Stimulated activated CD8-positive, alpha-beta memory T cell treated with anti-CD3 and anti-CD28 coated beads, Interleukin-15, amount 100 ng/mL, for 24 hours (primary cell): Measurements from ENCODE around the gene RIPK3.
A peak's percentile ranks its signal among the peaks of the same experiment; 100 is the strongest.

Source experiments
- DNase-seq: peaks from one replicate; pipeline ENCODE4 v3.0.0-alpha.2; 2020; ENCODE audit warnings: low read depth

RIPK3 gene

DNA sequence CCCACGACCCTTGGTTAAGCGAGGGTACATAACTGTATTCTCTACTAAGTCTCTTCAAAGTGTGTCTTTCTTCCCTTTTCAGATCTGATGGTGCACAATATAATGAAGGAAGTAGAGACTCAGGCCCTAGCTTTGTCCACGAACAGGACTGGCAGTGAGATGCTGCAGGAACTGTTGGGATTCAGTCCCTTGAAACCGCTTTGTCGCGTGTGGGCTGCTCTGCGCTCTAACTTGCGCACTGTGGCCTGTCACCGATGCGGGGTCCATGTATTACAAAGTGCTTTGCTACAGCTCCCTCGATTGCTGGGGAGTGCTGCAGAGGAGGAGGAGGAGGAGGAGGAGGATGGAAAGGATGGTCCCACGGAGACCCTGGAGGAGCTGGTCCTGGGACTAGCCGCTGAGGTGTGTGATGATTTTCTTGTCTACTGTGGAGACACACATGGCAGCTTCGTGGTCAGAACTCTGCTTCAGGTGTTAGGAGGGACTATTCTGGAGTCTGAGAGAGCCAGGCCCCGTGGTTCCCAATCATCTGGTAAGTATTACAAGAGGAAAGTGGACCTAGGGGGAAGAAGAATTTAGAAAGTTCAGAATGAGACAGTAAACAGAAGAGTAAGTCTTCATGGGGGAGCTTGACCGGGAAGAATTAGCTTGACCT is 39.3 kb downstream of the RIPK3 start:
- DNase-seq = no peak

DNA sequence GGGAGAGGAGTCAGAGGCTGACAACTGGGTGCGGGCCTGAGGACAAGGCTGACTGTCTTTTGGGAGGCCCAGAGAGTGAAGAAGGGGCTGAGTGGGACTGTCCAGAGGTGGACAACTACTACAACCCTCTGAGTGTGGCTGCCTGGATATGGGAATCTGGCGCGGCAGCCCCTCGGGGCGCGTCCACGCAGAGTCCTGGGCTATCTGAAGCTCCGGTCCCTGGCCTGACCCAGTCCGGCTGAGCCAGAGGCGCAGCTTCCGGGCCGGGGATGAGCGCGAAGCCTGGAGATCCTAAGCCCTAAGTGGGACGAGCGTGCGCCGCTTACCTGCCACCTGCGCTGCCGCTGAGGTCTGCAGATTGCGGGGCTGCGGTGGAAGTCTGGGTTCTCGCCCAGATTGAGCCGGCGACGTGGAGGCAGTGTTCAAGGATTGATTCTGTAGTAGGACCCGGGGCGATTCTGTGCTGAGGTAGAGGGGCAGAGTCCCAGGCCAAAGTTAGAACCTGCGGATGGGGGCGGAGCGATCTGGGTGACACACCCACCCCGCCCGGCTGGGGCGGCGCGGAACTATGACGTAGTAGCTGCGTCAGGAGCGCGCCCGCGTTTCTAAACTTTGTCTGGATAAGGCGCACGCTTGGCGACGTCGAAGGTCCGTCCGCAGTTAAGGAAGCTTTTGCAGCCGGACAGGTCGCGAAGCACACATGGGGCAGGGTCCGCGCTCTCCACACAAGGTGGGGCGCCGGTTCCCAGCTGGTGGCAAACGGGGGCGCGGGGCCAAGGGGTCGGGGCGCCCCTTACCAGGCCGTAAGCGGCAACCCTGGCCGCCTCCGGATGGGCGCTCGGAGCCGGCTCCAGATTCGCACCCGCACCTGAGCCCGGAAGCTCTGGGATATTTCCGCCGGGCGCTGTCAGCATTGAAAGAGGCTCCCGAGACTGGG is 40.3 kb downstream of the RIPK3 start, which contains the start of the genes DHRS1 and NOP9:
DHRS1 (minus strand) TSS at position 526 of the 937 bp plus-strand sequence. CDS start 674 bp downstream, outside the sequence.
NOP9 (plus strand) TSS at position 596 of the 937 bp plus-strand sequence; CDS start at position 701, 105 bp downstream.
- peak; percentile 97 for DNase-seq

DNA sequence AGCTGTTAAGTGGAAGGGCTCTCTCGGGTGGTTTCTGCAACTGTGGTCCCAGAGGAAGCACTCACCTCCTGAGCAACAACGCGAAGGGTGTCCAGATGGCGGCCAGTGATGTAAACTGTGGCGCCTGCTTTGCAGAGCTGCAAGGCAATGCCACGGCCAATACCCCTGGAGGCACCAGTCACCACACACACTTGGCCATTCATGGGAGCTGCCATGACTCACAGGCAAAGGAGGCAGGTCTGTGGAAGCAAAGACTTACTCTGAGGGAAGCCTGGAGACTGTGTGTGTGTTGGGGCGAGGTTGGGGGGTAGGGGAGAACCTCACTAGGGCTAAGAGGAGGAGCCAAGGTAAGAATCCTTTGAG is 40.9 kb downstream of the RIPK3 start:
- DNase-seq = no peak

DNA sequence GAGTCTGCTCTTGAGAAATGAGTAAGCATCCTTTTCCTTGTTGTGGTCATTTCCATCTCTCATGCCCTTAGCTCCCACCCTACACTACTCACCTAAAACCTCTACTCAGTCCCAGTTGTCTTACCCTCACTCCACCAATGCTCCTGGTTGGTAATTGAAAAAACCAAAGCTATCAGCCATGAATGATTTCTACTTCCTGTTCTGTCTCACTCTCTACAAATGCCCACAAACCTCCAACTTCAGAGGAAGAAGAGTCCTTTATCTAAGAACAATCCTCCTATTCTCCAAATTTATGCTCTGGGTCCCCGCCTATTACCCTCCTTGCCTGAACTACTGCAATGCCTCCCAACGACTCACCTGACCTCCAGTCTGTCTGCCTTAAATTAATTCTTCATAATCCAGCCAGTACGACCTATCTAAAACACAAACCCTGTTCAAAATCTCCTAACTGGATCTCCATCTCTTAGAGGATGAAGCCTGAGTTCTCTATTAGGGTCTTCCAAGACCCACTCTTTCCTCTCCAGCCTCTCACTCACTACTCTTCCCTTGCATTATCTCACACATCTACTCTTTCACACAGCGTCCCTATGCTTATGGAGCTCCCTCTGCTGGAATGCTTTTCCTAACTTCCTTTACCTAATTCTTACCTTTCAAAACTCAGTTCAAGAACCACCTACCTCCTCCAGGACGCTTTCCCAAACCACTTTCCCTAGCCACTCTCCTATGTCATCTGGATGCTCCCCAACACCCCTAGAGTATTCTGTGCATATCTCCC is 42.4 kb downstream of the RIPK3 start:
- no peak for DNase-seq

- no peak for DNase-seq
Observed at GRCh38 chr14:24296341-24297157, 43.2 kb downstream of the RIPK3 start.

GRCh38 chr14:24293525-24293924 is 46.3 kb downstream of the RIPK3 start:
- no peak for DNase-seq

DNA sequence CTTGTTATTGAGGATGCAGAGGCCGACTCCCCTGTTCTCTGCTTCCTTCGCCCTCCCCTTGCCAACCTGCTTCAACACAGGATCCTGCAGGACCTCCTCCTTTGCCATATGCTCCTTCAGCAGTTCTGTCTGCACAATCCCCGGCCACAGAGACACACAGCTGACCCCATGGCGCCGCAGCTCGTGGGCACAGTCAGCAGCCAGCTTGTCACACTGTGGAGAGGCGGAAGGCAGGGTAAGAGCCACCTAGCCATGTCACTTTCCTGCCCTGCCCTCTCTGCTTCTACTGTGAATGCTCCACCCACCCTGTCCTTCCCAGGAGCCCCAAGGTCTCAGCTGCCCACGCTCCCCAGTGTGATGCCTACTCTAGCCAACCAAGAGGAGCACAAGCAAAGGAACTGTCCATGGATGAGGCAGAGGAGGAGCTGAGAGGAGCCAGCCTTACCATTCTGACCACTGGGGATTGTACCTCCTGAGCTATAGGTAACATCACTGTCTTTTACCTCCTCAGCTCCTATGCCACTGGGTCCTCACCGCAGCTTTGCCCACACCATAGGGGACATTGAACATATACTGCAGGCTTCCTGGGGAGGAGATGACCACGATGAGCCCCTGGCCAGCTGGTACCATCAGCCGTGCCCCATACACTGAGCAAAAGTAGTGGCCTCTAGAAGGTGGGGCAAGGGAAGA is 47.5 kb downstream of the RIPK3 start:
- no peak for DNase-seq

- DNase-seq = no peak
Observed at GRCh38 chr14:24291446-24292117, 48.2 kb downstream of the RIPK3 start.

DNA sequence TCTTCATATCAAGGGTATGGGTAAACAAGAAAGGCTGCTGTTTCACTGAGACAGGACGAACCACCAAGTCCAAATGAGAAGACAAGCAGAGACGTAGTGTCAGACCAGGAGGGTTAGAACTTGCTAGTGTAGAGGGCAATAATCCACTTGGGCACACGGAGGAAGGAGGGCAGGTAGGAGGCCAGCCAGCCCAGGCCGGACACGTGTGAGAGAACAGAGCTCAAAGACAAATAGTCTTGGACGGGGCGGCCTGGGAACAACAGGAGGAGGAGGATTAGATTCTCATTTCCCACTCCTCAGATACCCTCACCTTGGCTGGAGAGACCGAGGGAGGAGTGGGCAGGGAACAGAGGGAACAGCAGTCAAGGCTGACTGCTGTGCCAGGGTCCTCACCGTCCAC is 49.0 kb downstream of the RIPK3 start:
- no peak for DNase-seq

DNA sequence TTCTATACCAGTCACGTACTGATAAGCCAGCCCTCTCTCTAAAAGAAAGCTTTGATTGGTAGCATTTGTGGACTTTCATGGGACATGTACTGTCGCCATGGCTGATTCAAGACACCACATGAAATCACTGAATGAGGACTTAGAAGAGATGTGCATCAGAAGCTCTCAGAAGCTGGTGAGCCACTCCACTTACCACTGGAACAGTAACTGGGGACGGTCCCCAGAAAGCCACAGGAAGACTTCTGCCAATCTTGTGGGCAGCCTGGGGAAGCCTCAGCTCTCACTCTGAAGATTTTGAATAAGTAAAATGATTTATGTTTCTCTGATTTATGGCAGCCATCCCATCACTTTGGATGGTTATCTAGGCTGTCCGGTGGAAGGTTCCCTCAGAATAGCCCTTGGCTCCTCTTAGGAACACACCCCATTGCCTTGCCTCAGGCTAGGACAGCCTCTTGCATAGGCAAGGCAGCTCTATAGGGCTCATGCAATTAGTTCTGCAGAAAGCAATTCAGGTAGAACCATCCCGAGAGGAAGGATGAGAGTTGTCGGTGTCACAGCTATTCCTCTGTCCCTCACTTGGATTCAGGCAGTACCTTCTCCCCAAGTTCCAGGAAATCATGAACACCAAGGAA is 50.0 kb downstream of the RIPK3 start:
- no peak for DNase-seq

DNA sequence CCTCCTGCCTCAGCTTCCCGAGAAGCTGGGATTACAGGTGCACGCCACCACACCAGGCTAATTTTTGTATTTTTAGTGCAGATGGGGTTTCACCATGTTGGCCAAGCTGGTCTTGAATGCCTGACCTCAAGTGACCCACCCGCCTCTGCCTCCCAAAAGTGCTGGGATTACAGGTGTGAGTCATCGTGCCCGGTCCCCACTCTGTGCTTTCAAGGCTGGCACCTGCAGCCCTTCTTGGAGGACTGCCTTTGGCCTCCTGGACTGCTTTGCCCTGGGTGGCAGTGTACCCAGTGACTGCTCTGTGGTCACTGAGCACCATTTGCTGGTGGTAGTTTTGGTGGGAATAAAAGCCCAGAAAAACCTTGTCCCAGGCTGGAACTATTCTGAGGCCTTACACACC is 52.8 kb downstream of the RIPK3 start:
- DNase-seq = no peak
